K562 treated with DMSO at 1 percent for 24 hours (cell line): ENCODE results near the gene DZIP1L. TPM values are rescaled to one million over a fixed set of nuclear protein-coding genes. Genes with fewer than 3 reads are reported as not detected.

Experiments used
- total RNA-seq: library from RNA; unstranded; fragments of 300-600 nt; gene quantifications from 2 replicates; pipeline ENCODE4 v1.2.3, GENCODE V29; 2022; ENCODE audit warnings: low read depth; ENCODE audit not compliant: insufficient read depth

DZIP1L gene, protein sequence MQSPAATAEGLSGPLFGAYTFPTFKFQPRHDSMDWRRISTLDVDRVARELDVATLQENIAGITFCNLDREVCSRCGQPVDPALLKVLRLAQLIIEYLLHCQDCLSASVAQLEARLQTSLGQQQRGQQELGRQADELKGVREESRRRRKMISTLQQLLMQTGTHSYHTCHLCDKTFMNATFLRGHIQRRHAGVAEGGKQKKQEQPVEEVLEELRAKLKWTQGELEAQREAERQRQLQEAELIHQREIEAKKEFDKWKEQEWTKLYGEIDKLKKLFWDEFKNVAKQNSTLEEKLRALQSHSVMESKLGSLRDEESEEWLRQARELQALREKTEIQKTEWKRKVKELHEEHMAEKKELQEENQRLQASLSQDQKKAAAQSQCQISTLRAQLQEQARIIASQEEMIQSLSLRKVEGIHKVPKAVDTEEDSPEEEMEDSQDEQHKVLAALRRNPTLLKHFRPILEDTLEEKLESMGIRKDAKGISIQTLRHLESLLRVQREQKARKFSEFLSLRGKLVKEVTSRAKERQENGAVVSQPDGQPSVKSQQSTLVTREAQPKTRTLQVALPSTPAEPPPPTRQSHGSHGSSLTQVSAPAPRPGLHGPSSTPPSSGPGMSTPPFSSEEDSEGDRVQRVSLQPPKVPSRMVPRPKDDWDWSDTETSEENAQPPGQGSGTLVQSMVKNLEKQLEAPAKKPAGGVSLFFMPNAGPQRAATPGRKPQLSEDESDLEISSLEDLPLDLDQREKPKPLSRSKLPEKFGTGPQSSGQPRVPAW
- 0.27 and 0.89 TPM in 2 replicates for total RNA-seq

DNA sequence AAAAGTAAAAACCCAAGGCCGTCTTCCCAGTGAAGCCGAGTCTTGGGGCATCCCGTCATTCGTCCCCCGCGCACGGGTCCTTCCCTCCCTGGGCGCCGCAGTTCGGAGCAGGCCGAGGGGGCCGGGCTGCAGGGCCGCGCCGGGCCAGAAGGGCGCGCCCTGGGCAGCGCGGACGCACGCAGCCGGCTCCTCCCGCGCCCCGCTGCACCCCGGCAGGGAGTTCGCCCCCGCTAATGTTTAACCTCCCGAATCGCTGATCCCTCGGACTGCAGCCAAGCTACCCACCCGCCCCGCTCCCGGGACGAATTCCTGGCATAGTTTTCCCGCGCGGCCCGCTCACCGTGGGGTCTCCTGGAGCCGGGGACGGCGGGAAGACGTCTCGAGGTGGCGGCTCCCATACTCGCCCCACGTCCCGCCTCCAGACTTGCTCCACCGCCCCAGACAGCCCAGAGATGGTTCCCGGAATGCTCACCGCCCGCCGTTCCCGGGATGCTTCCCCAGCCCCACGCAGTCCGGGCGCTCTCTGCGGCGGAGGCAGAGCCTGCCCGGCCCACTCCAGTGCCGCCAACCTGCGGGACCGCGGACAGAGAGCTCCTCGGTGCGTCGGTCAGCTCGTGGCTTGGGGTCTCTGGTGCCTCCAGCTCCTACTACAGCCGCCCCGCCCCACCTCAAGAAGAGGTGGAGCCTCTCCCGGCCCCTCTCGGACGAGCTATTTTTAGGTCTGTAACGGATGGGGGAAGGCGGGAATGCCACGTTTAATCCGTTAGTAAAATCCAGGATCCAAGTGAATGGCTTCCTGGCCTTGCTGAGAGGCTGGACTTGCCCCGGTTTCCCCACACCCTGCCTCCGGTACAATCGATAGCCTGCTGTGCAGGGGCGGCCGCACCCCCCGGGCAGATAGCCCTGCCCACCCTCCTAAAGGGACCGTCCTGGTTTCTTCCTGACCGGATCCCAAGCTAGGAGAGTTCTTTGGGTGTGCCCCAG, at the start of gene DZIP1L:
DZIP1L (minus strand) TSS at position 621 of the 984 bp plus-strand sequence. CDS start 11,637 bp downstream, outside the sequence.

DNA sequence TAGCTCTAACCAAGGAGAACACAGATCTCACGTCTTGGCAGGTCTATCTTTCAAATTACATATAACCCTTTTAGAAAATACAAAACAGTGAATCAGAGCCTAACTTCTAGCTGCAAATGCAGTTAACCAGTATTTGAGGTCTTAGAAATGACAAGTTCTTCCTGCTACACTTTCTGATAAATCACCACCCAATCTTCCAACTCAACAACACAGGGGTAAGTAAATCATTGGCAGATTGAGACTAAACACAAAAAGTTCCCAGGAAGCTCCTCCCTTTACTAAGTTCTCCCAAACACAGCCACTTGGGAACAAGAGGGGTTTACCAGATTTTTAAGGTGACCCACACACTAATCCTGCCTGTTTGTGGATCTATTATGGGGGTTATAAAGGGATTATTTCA, 16.8 kb upstream of the DZIP1L start, which contains the start of gene A4GNT:
A4GNT (minus strand) TSS at position 152 of the 400 bp plus-strand sequence. CDS start 1,134 bp downstream, outside the sequence.

Other genes with a start within 250 kb of the DZIP1L start
- not detected in 2 replicates for gene CLDN18, start 105.4 kb downstream of the DZIP1L start, total RNA-seq
- not detected in 2 replicates for gene A4GNT, start 16.8 kb upstream of the DZIP1L start, total RNA-seq
- 8.7 and 11.5 TPM in 2 replicates for gene DBR1, start 59.3 kb upstream of the DZIP1L start, total RNA-seq
- gene ARMC8, start 71.7 kb upstream of the DZIP1L start, total RNA-seq = 8.0 and 12.5 TPM in 2 replicates
- 0.88 TPM in 1 of 2 replicates, not detected in the other for gene NME9, start 214.2 kb upstream of the DZIP1L start, total RNA-seq
- 1.7 and 2.3 TPM in 2 replicates for gene MRAS, start 233.0 kb upstream of the DZIP1L start, total RNA-seq